ENCODE data around the gene CPAMD8. TPM values are rescaled to one million over a fixed set of nuclear protein-coding genes. Genes with fewer than 3 reads are reported as not detected.

Gene CPAMD8
- total RNA-seq, 2 experiments from 2014 or later, result not detected

GRCh38 chr19:16919496-16919895, 107.1 kb downstream of the CPAMD8 start:
- DNase-seq (no peak), ATAC-seq (no peak)
- POLR2A ChIA-PET, result no interaction called here
- H3K36me3 Mint-ChIP-seq (ENCODE audit: low read depth), result no peaks in the 10 kb centered on the region
- no peaks in the 10 kb centered on the region for H3K4me1 Mint-ChIP-seq (ENCODE audit: low read depth)
- intact Hi-C loops (cut with micrococcal nuclease), result no loop called here
- H3K27ac Mint-ChIP-seq, result no peak overlapping the region
- peaks cover 3% of the 10 kb centered on the region for H3K27me3 Mint-ChIP-seq
- H3K9me3 Mint-ChIP-seq, result peaks cover 7% of the 10 kb centered on the region
- CTCF ChIA-PET, result no interaction called here
- H3K4me3 Mint-ChIP-seq, result no peak overlapping the region
- no peak for TF ChIP-seq CTCF (IDR thresholded peaks at IDR 0.05)

GRCh38 chr19:16917401-16917800, 109.2 kb downstream of the CPAMD8 start:
- Mint-ChIP-seq H3K9me3 (peaks cover 18% of the 10 kb centered on the region), H3K27ac (no peak overlapping the region), H3K4me3 (no peak overlapping the region), H3K4me1 (ENCODE audit: low read depth) (no peaks in the 10 kb centered on the region), H3K36me3 (ENCODE audit: low read depth) (no peaks in the 10 kb centered on the region), H3K27me3 (peaks cover 3% of the 10 kb centered on the region)
- no peak for ATAC-seq
- CTCF ChIA-PET, result no interaction called here
- intact Hi-C loops (cut with micrococcal nuclease), result no loop called here
- no peak for DNase-seq
- no peak for TF ChIP-seq CTCF (IDR thresholded peaks at IDR 0.05)
- POLR2A ChIA-PET, result no interaction called here

GRCh38 chr19:16915734-16916133, 110.9 kb downstream of the CPAMD8 start:
- H3K27me3 Mint-ChIP-seq, result peaks cover 3% of the 10 kb centered on the region
- peaks cover 21% of the 10 kb centered on the region for H3K9me3 Mint-ChIP-seq
- CTCF ChIA-PET, result no interaction called here
- POLR2A ChIA-PET, result no interaction called here
- no peak for ATAC-seq
- no peaks in the 10 kb centered on the region for H3K4me1 Mint-ChIP-seq (ENCODE audit: low read depth)
- no peak overlapping the region for H3K4me3 Mint-ChIP-seq
- no peak for DNase-seq
- H3K36me3 Mint-ChIP-seq (ENCODE audit: low read depth), result no peaks in the 10 kb centered on the region
- no peak overlapping the region for H3K27ac Mint-ChIP-seq
- TF ChIP-seq CTCF (IDR thresholded peaks at IDR 0.05), result no peak
- intact Hi-C loops (cut with micrococcal nuclease), result no loop called here

- H3K4me3 Mint-ChIP-seq, result no peak overlapping the region
- TF ChIP-seq CTCF (IDR thresholded peaks at IDR 0.05), result no peak
- H3K36me3 Mint-ChIP-seq (ENCODE audit: low read depth), result no peaks in the 10 kb centered on the region
- ATAC-seq, result no peak
- ChIA-PET POLR2A (no interaction called here), CTCF (no interaction called here)
- H3K27me3 Mint-ChIP-seq, result peaks cover 3% of the 10 kb centered on the region
- H3K27ac Mint-ChIP-seq, result no peak overlapping the region
- H3K4me1 Mint-ChIP-seq (ENCODE audit: low read depth), result no peaks in the 10 kb centered on the region
- intact Hi-C loops (cut with micrococcal nuclease), result no loop called here
- DNase-seq, result no peak
- H3K9me3 Mint-ChIP-seq, result peaks cover 21% of the 10 kb centered on the region
These were observed 111.5 kb downstream of the CPAMD8 start for GRCh38 chr19:16915135-16915534.

GRCh38 chr19:16914421-16914820, 112.2 kb downstream of the CPAMD8 start:
- no peak overlapping the region for H3K27ac Mint-ChIP-seq
- peaks cover 3% of the 10 kb centered on the region for H3K27me3 Mint-ChIP-seq
- no peak for TF ChIP-seq CTCF (IDR thresholded peaks at IDR 0.05)
- H3K36me3 Mint-ChIP-seq (ENCODE audit: low read depth), result no peaks in the 10 kb centered on the region
- no peak for ATAC-seq
- ChIA-PET POLR2A (no interaction called here), CTCF (no interaction called here)
- no peak for DNase-seq
- no peak overlapping the region for H3K4me3 Mint-ChIP-seq
- no peaks in the 10 kb centered on the region for H3K4me1 Mint-ChIP-seq (ENCODE audit: low read depth)
- peaks cover 21% of the 10 kb centered on the region for H3K9me3 Mint-ChIP-seq
- intact Hi-C loops (cut with micrococcal nuclease), result no loop called here

Data from activated CD8-positive, alpha-beta T cell treated with anti-CD3 and anti-CD28 coated beads for 36 hours (primary cell).